ENCODE results near the gene LMNA. TPM values are rescaled to one million over a fixed set of nuclear protein-coding genes. Genes with fewer than 3 reads are reported as not detected.
"Not testable (repeated sequence)": the region's sequence is repeated elsewhere in the genome, so short reads cannot be mapped to it uniquely, and the experiment has no call there.

LMNA gene
- total and polyA plus RNA-seq, 2 donors (not counting 1 experiment from before 2014, with no cell fraction given) = 19.4 to 28.7 TPM

DNA sequence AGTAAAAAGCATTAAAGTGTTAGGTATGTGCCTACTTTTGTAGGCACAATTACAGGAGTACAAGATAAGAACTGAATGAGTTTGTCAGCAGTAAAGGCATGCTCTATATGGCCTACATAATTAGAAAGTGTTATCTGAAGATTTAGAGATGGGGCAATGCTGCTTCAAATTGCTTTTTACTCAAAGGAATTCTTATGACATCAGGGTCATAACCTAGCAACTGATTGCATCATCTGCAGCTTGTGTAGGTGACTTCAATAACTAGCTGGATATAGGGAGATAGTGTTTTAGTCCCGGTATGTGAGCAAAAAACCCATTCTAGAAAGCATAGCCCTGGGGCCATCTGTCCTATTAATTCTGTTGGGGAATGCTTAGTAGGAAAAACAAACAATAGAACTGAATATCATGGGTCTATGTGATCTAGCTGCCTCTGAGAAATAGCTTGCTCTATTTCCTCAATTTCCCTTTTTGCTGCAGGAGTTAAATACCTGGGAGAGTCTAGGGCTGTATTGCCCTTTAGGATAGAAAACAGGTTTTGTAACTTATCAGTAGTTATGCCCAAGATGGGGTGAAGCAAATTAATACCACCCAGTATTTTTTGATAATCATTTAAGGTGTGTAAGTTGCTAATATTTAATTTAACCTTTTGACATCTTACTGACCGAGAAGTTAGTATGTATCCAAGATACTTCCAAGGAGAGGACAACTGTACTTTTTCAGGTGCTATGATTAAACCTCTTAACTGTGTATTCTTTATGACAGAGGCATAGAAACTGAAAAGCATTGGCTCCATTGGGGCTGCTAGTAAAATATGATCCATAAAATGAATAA is 72.1 kb downstream of the LMNA start:
- DNase-seq; H3K27ac ChIP-seq (ENCODE audit: low read length in 2 of 2); H3K9me3 Mint-ChIP-seq (ENCODE audit: insufficient read depth); H3K4me3 ChIP-seq (ENCODE audit: control extremely low read depth in 1 of 5, extremely low read depth in 1 of 5, insufficient read depth in 1 of 5, low read depth in 2 of 5, low read length in 4 of 5); H3K4me3 Mint-ChIP-seq; H3K4me1 ChIP-seq (ENCODE audit: control insufficient read depth in 2 of 2, insufficient read depth in 2 of 2, low read length in 2 of 2); H4K20me1 ChIP-seq (ENCODE audit: control insufficient read depth, insufficient read depth, low read length, poor library complexity, severe bottlenecking); H3K36me3 ChIP-seq (replicated peaks in 1 of 2; ENCODE audit: control extremely low read depth in 1 of 2, control insufficient read depth in 1 of 2, extremely low read depth in 1 of 2, insufficient read depth in 2 of 2, low read length in 1 of 2); H3K9ac ChIP-seq (ENCODE audit: low read length); H3K79me2 ChIP-seq (ENCODE audit: control insufficient read depth, insufficient read depth, low read length); H3K27ac Mint-ChIP-seq; H3K4me2 ChIP-seq (replicated peaks; ENCODE audit: low read depth, low read length, poor library complexity, severe bottlenecking); ATAC-seq (ENCODE audit: low read depth); intact Hi-C loops (cut with micrococcal nuclease); H2AFZ ChIP-seq (ENCODE audit: insufficient read depth, low read depth, low read length, poor library complexity, severe bottlenecking); H3K4me1 Mint-ChIP-seq; H3K27me3 ChIP-seq (replicated peaks in 1 of 4; ENCODE audit: control extremely low read depth in 1 of 4, control insufficient read depth in 3 of 4, insufficient read depth in 4 of 4, low read length in 3 of 4); H3K9me3 ChIP-seq (ENCODE audit: control extremely low read depth in 1 of 3, control insufficient read depth in 2 of 3, insufficient read depth in 1 of 3, low read length in 2 of 3); H3K27me3 Mint-ChIP-seq; POLR2A ChIA-PET: not testable (repeated sequence)
- WGBS (ENCODE audit: insufficient coverage) = 100% methylated on average over 1 of the region's 2 CpGs
- CTCF ChIA-PET = interaction anchor here (0.7 to 1.1 kb wide), 2 partner anchors 38 kb away, joined by 3 read pairs; no protein-coding TSS in a partner anchor

Other genes starting within 250 kb of the LMNA start
- gene RIT1, start 203.4 kb upstream of the LMNA start, total RNA-seq = 43.4 and 45.7 TPM in 2 replicates
- gene RIT1, start 203.4 kb upstream of the LMNA start, polyA plus RNA-seq = 14.2 and 28.6 TPM in 2 replicates
- gene KHDC4, start 180.3 kb upstream of the LMNA start, total RNA-seq = 122 TPM in 2 replicates
- 47.3 and 51.3 TPM in 2 replicates for gene KHDC4, start 180.3 kb upstream of the LMNA start, polyA plus RNA-seq
- 0.32 TPM in 1 of 2 replicates, not detected in the other for gene RXFP4, start 173.1 kb upstream of the LMNA start, total RNA-seq
- gene RXFP4, start 173.1 kb upstream of the LMNA start, polyA plus RNA-seq = 0.12 TPM in 1 of 2 replicates, not detected in the other
- gene ARHGEF2, start 136.2 kb upstream of the LMNA start, total RNA-seq = 245 and 247 TPM in 2 replicates
- 241 and 269 TPM in 2 replicates for gene ARHGEF2, start 136.2 kb upstream of the LMNA start, polyA plus RNA-seq
- 160 and 161 TPM in 2 replicates for gene SSR2, start 93.8 kb upstream of the LMNA start, total RNA-seq
- 359 and 386 TPM in 2 replicates for gene SSR2, start 93.8 kb upstream of the LMNA start, polyA plus RNA-seq
- gene UBQLN4, start 60.9 kb upstream of the LMNA start, total RNA-seq = 35.1 and 39.0 TPM in 2 replicates
- 20.9 and 24.1 TPM in 2 replicates for gene UBQLN4, start 60.9 kb upstream of the LMNA start, polyA plus RNA-seq
- 31.5 and 37.8 TPM in 2 replicates for gene LAMTOR2, start 59.9 kb upstream of the LMNA start, total RNA-seq
- gene LAMTOR2, start 59.9 kb upstream of the LMNA start, polyA plus RNA-seq = 27.9 and 55.9 TPM in 2 replicates
- 0.69 and 1.1 TPM in 2 replicates for gene RAB25, start 53.6 kb upstream of the LMNA start, total RNA-seq
- gene RAB25, start 53.6 kb upstream of the LMNA start, polyA plus RNA-seq = 0.81 and 2.2 TPM in 2 replicates
- gene MEX3A, start 32.2 kb upstream of the LMNA start, total RNA-seq = 0.73 and 1.1 TPM in 2 replicates
- gene MEX3A, start 32.2 kb upstream of the LMNA start, polyA plus RNA-seq = 0.22 and 0.27 TPM in 2 replicates
- gene SEMA4A, start 38.9 kb downstream of the LMNA start, total RNA-seq = 6.4 and 9.2 TPM in 2 replicates
- gene SEMA4A, start 38.9 kb downstream of the LMNA start, polyA plus RNA-seq = 15.5 and 23.2 TPM in 2 replicates
- gene SLC25A44, start 79.4 kb downstream of the LMNA start, total RNA-seq = 26.6 and 27.2 TPM in 2 replicates
- 14.9 and 21.9 TPM in 2 replicates for gene SLC25A44, start 79.4 kb downstream of the LMNA start, polyA plus RNA-seq
- gene PMF1, start 98.3 kb downstream of the LMNA start, total RNA-seq = 58.3 and 64.3 TPM in 2 replicates
- gene PMF1, start 98.3 kb downstream of the LMNA start, polyA plus RNA-seq = 101 and 114 TPM in 2 replicates
- gene BGLAP, start 127.5 kb downstream of the LMNA start, total RNA-seq = 7.4 and 8.3 TPM in 2 replicates
- gene BGLAP, start 127.5 kb downstream of the LMNA start, polyA plus RNA-seq = 1.4 and 3.1 TPM in 2 replicates
- 1.4 and 1.8 TPM in 2 replicates for gene PAQR6, start 133.3 kb downstream of the LMNA start, total RNA-seq
- gene PAQR6, start 133.3 kb downstream of the LMNA start, polyA plus RNA-seq = 1.3 and 1.8 TPM in 2 replicates
- 74.0 and 77.0 TPM in 2 replicates for gene SMG5, start 168.1 kb downstream of the LMNA start, total RNA-seq
- 45.8 and 53.5 TPM in 2 replicates for gene SMG5, start 168.1 kb downstream of the LMNA start, polyA plus RNA-seq
- 9.9 and 11.5 TPM in 2 replicates for gene TMEM79, start 169.6 kb downstream of the LMNA start, total RNA-seq
- gene TMEM79, start 169.6 kb downstream of the LMNA start, polyA plus RNA-seq = 16.9 and 19.1 TPM in 2 replicates
- gene GLMP, start 181.0 kb downstream of the LMNA start, total RNA-seq = 21.2 and 21.3 TPM in 2 replicates
- 4.2 and 10.2 TPM in 2 replicates for gene GLMP, start 181.0 kb downstream of the LMNA start, polyA plus RNA-seq
- gene VHLL, start 184.6 kb downstream of the LMNA start, total RNA-seq = 0.49 TPM in 1 of 2 replicates, not detected in the other
- 0.36 and 0.45 TPM in 2 replicates for gene VHLL, start 184.6 kb downstream of the LMNA start, polyA plus RNA-seq
- 106 and 109 TPM in 2 replicates for gene CCT3, start 223.6 kb downstream of the LMNA start, total RNA-seq
- 78.4 and 107 TPM in 2 replicates for gene CCT3, start 223.6 kb downstream of the LMNA start, polyA plus RNA-seq
- gene TSACC, start 223.8 kb downstream of the LMNA start, total RNA-seq = 0.69 TPM in 1 of 2 replicates, not detected in the other
- 1.2 TPM in 1 of 2 replicates, not detected in the other for gene TSACC, start 223.8 kb downstream of the LMNA start, polyA plus RNA-seq